Keratinocyte (primary cell): Measurements from ENCODE around the gene PDZRN3. TPM values are rescaled to one million over a fixed set of nuclear protein-coding genes. Genes with fewer than 3 reads are reported as not detected.

Source experiments
- DNase-seq: peaks from one replicate; pipeline ENCODE4 v3.0.0-alpha.2; 2011; ENCODE audit warnings: low read depth, missing footprints, low spot score
- FAIRE-seq: peaks from 2 replicates; lab custom pipeline; 2011; peaks lifted over from hg19 to GRCh38; lab: Jason Lieb, UNC
- H2AFZ ChIP-seq: 2 replicates; pipeline ENCODE4 v1.6.0; 2012; ENCODE audit warnings: low read length, control low read depth, inconsistent platforms; ENCODE audit not compliant: control insufficient read depth
- H3K27ac ChIP-seq: 2 replicates; pipeline ENCODE4 v1.5.1; 2011; ENCODE audit warnings: low read length; ENCODE audit not compliant: control insufficient read depth, insufficient read depth
- H3K27me3 ChIP-seq: 3 replicates; pipeline ENCODE4 v1.6.0; 2011; ENCODE audit warnings: low read length; ENCODE audit not compliant: control insufficient read depth, insufficient read depth; ENCODE audit errors: extremely low read depth
- H3K36me3 ChIP-seq, 2 experiments: 2 replicates in 1 of 2; 3 replicates in 1 of 2; pipeline ENCODE4 v1.5.1; 2011; ENCODE audit warnings: low read length in 2 of 2, mild to moderate bottlenecking in 1 of 2; ENCODE audit not compliant: control insufficient read depth in 2 of 2, insufficient read depth in 2 of 2; ENCODE audit errors: extremely low read depth in 1 of 2
- H3K4me1 ChIP-seq: 3 replicates; pipeline ENCODE4 v1.5.1; 2011; ENCODE audit warnings: low read length; ENCODE audit not compliant: control insufficient read depth, insufficient read depth; ENCODE audit errors: extremely low read depth
- H3K4me2 ChIP-seq: 3 replicates; pipeline ENCODE4 v1.6.0; 2011; ENCODE audit warnings: low read depth, low read length; ENCODE audit not compliant: control insufficient read depth, insufficient read depth; ENCODE audit errors: extremely low read depth
- H3K4me3 ChIP-seq, 3 experiments: fragments of 200-600 bp in 1 of 3; sonication (generic) in 1 of 3; 2 replicates in 2 of 3; 3 replicates in 1 of 3; pipeline ENCODE4 v1.5.1; 2011 to 2016; ENCODE audit warnings: low read length in 3 of 3, mild to moderate bottlenecking in 3 of 3, control low read depth in 2 of 3, inconsistent platforms in 1 of 3, low read depth in 1 of 3, mixed read lengths in 1 of 3, mixed run types in 1 of 3, moderate library complexity in 1 of 3; ENCODE audit not compliant: control insufficient read depth in 2 of 3, insufficient read depth in 2 of 3; ENCODE audit errors: extremely low read depth in 1 of 3
- H3K79me2 ChIP-seq: 2 replicates; pipeline ENCODE4 v1.6.0; 2012; ENCODE audit warnings: low read length; ENCODE audit not compliant: control insufficient read depth, insufficient read depth
- H3K9ac ChIP-seq: 3 replicates; pipeline ENCODE4 v1.6.0; 2011; ENCODE audit warnings: low read length; ENCODE audit not compliant: control insufficient read depth, insufficient read depth; ENCODE audit errors: extremely low read depth
- H3K9me1 ChIP-seq: 3 replicates; pipeline ENCODE4 v1.6.0; 2011; ENCODE audit warnings: low read length; ENCODE audit not compliant: control insufficient read depth, insufficient read depth; ENCODE audit errors: extremely low read depth
- H3K9me3 ChIP-seq: 2 replicates; pipeline ENCODE4 v1.5.1; 2012; ENCODE audit warnings: low read depth, low read length; ENCODE audit not compliant: control insufficient read depth
- H4K20me1 ChIP-seq: 3 replicates; pipeline ENCODE4 v1.6.0; 2011; ENCODE audit warnings: low read length; ENCODE audit not compliant: control insufficient read depth, insufficient read depth; ENCODE audit errors: extremely low read depth
- CTCF ChIP-seq, 3 experiments: IDR thresholded peaks in 1 of 3; conservative IDR thresholded peaks in 1 of 3; optimal IDR thresholded peaks in 1 of 3; 2 replicates in 2 of 3; 3 replicates in 1 of 3; pipeline versions ENCODE3 to v1.5.1; 2011; ENCODE audit warnings: low read length in 3 of 3, mild to moderate bottlenecking in 3 of 3, moderate library complexity in 2 of 3, control low read depth in 1 of 3, inconsistent platforms in 1 of 3; ENCODE audit not compliant: insufficient read depth in 2 of 3; ENCODE audit errors: extremely low read depth in 1 of 3
- EZH2 ChIP-seq: IDR thresholded peaks from one replicate; pipeline ENCODE4 v1.6.1; 2012; ENCODE audit warnings: inconsistent platforms, mild to moderate bottlenecking, low read length, moderate library complexity
- dilution Hi-C: fragments of 300-500 bp; cut with MboI; formaldehyde crosslinking; loops from one replicate; pipeline ENCODE4 v1.7.0; 2020; ENCODE audit warnings: low sequenced_read_pairs; ENCODE audit not compliant: extremely low pct_ligation_motif_present
- polyA plus RNA-seq, 5 experiments: library from polyadenylated mRNA; depleted of rRNA in 3 of 5; stranded (reverse) in 3 of 5; stranded (forward) in 1 of 5; unstranded in 1 of 5; fragments of >200 nt; gene quantifications; 1 replicate in 1 of 5; 2 replicates in 3 of 5; 3 replicates in 1 of 5; pipeline versions ENCODE4 v1.2.1 to v1.2.3, GENCODE V29; 2011 to 2012; ENCODE audit warnings: missing spikeins in 2 of 5, low read depth in 1 of 5, low replicate concordance in 1 of 5

The PDZRN3 gene
- polyA plus RNA-seq, 1 donor (not counting 4 experiments of a cell fraction or from before 2014, with no cell fraction given): not detected

DNA sequence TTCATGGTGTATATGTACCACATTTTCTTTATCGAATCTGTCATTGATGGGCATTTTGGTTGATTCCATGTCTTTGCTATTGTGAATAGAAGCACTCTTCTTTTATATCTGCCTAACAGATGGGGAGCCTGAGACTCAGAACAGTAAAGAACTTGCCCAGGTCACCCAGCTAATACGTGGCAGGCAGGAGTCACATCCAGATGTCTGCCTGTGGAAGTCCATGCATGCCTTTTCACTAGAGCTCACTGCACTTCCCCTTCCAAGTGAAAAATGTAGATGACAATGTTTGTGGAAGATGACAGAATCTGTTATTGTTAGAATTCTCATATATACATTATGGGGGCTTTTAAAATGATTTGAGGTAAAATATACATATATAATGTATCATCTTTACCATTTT lies 165.0 kb downstream of the PDZRN3 start:
- Histone ChIP-seq H3K4me3 (no peak overlapping the region), H3K4me1 (no peaks in the 10 kb centered on the region), H2AFZ (no peak overlapping the region), H3K9ac (no peak overlapping the region), H3K9me3 (no peaks in the 10 kb centered on the region), H4K20me1 (no peaks in the 10 kb centered on the region), H3K4me2 (no peak overlapping the region), H3K27ac (no peak overlapping the region), H3K36me3 (no peaks in the 10 kb centered on the region), H3K9me1 (no peaks in the 10 kb centered on the region), H3K79me2 (no peaks in the 10 kb centered on the region), H3K27me3 (no peaks in the 10 kb centered on the region)
- dilution Hi-C loops: no loop called here
- no peak for TF ChIP-seq CTCF (optimal IDR thresholded peaks at IDR 0.05 in 1 of 3, IDR thresholded peaks at IDR 0.05 in 1 of 3, conservative IDR thresholded peaks at IDR 0.05 in 1 of 3; ENCODE audit: extremely low read depth in 1 of 3, insufficient read depth in 2 of 3, low read length in 3 of 3)
- no peak for TF ChIP-seq EZH2
- FAIRE-seq: no peak
- DNase-seq: no peak

GRCh38 chr3:73453666-73454065 lies 171.1 kb downstream of the PDZRN3 start:
- no peak overlapping the region for H3K4me2 ChIP-seq
- no peak overlapping the region for H3K4me3 ChIP-seq

More at GRCh38 chr3:73453666-73454065, 171.1 kb downstream of the PDZRN3 start:
- H3K79me2 ChIP-seq: no peaks in the 10 kb centered on the region
- no peaks in the 10 kb centered on the region for H4K20me1 ChIP-seq
- no peaks in the 10 kb centered on the region for H3K36me3 ChIP-seq
- H3K27ac ChIP-seq: no peak overlapping the region
- H2AFZ ChIP-seq: no peak overlapping the region
- no peaks in the 10 kb centered on the region for H3K9me3 ChIP-seq
- H3K9ac ChIP-seq: no peak overlapping the region
- DNase-seq: no peak
- no peaks in the 10 kb centered on the region for H3K4me1 ChIP-seq
- no peak for FAIRE-seq
- dilution Hi-C loops: no loop called here
- TF ChIP-seq CTCF (optimal IDR thresholded peaks at IDR 0.05 in 1 of 3, IDR thresholded peaks at IDR 0.05 in 1 of 3, conservative IDR thresholded peaks at IDR 0.05 in 1 of 3; ENCODE audit: extremely low read depth in 1 of 3, insufficient read depth in 2 of 3, low read length in 3 of 3) (no peak), EZH2 (no peak)
- H3K27me3 ChIP-seq: no peaks in the 10 kb centered on the region
- H3K9me1 ChIP-seq: no peaks in the 10 kb centered on the region
